ENCODE results near the gene DUS1L. TPM values are rescaled to one million over a fixed set of nuclear protein-coding genes. Genes with fewer than 3 reads are reported as not detected.

Gene DUS1L
- total RNA-seq, 1 experiment from 2014 or later = 176 TPM

DNA sequence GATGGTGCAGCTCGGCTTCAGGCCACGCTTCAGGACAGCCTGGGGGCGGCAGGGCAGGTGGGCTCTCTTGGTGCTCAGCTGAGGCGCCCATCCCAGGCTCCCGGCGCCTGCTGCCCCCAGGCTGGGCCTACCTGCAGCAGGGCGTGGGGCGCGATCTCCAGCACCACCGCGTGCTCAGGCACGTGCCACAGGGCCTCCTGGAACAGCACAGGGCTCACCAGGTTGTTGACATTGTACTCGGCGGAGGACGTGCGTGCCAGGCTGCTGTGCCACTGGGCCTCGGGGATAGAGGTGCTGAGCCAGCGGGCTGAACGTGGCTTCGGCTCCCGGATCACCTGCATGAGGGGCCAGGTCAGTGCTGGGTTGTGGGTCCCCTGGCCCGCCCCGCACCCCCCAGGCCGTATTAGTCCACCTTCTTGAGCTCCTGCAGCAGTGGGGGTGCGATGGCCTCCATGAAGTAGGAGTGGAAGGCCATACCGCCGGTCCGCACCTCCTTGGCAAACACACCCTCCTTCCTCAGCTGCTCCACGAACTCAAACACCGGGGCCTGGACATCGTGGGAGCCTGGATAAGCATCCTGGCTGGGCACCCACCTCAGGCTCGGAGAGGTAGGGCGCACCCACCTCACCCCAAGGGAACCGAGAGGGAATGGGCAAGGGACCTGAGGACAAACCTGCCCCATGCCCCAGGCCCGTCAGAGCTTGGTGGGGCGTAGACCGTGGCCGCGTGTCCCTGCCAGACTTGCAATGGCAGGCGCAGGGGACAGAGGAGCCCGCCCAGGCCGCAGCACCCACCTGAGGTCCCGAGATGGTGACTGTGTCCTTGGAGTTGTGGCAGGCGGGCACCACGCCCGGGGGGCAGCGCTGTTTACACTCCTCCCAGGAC is 23.5 kb upstream of the DUS1L start:
- TF ChIP-seq, protein P1, sequence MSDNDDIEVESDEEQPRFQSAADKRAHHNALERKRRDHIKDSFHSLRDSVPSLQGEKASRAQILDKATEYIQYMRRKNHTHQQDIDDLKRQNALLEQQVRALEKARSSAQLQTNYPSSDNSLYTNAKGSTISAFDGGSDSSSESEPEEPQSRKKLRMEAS (IDR thresholded peaks at IDR 0.05) = no peak
- TF ChIP-seq, protein P2, sequence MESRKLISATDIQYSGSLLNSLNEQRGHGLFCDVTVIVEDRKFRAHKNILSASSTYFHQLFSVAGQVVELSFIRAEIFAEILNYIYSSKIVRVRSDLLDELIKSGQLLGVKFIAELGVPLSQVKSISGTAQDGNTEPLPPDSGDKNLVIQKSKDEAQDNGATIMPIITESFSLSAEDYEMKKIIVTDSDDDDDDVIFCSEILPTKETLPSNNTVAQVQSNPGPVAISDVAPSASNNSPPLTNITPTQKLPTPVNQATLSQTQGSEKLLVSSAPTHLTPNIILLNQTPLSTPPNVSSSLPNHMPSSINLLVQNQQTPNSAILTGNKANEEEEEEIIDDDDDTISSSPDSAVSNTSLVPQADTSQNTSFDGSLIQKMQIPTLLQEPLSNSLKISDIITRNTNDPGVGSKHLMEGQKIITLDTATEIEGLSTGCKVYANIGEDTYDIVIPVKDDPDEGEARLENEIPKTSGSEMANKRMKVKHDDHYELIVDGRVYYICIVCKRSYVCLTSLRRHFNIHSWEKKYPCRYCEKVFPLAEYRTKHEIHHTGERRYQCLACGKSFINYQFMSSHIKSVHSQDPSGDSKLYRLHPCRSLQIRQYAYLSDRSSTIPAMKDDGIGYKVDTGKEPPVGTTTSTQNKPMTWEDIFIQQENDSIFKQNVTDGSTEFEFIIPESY (IDR thresholded peaks at IDR 0.05; ENCODE audit: extremely low read depth, insufficient replicate concordance, low read length) = no peak
- TF ChIP-seq TCF7L2 (IDR thresholded peaks at IDR 0.05; ENCODE audit: borderline replicate concordance, extremely low read depth, insufficient read depth, insufficient read length) = no peak
- TF ChIP-seq ZFX (IDR thresholded peaks at IDR 0.05) = no peak
- no peak for TF ChIP-seq EGR1 (IDR thresholded peaks at IDR 0.05; ENCODE audit: low read depth)
- TF ChIP-seq, protein P3, sequence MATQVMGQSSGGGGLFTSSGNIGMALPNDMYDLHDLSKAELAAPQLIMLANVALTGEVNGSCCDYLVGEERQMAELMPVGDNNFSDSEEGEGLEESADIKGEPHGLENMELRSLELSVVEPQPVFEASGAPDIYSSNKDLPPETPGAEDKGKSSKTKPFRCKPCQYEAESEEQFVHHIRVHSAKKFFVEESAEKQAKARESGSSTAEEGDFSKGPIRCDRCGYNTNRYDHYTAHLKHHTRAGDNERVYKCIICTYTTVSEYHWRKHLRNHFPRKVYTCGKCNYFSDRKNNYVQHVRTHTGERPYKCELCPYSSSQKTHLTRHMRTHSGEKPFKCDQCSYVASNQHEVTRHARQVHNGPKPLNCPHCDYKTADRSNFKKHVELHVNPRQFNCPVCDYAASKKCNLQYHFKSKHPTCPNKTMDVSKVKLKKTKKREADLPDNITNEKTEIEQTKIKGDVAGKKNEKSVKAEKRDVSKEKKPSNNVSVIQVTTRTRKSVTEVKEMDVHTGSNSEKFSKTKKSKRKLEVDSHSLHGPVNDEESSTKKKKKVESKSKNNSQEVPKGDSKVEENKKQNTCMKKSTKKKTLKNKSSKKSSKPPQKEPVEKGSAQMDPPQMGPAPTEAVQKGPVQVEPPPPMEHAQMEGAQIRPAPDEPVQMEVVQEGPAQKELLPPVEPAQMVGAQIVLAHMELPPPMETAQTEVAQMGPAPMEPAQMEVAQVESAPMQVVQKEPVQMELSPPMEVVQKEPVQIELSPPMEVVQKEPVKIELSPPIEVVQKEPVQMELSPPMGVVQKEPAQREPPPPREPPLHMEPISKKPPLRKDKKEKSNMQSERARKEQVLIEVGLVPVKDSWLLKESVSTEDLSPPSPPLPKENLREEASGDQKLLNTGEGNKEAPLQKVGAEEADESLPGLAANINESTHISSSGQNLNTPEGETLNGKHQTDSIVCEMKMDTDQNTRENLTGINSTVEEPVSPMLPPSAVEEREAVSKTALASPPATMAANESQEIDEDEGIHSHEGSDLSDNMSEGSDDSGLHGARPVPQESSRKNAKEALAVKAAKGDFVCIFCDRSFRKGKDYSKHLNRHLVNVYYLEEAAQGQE (IDR thresholded peaks at IDR 0.05; ENCODE audit: low read depth) = no peak
- no peak for TF ChIP-seq EZH2phosphoT487 (IDR thresholded peaks at IDR 0.05; ENCODE audit: borderline replicate concordance)
- TF ChIP-seq SP1 (IDR thresholded peaks at IDR 0.05; ENCODE audit: low read depth) = no peak
- H3K79me2 ChIP-seq (ENCODE audit: insufficient read depth, low read length) = peaks cover 84% of the 10 kb centered on the region
- H4K20me1 ChIP-seq (ENCODE audit: insufficient read depth) = peaks cover 5% of the 10 kb centered on the region; the same call in 1 of the 2 replicates

More for the DNA sequence above, 23.5 kb upstream of the DUS1L start:
- ChIA-PET POLR2A (no interaction called here), RAD21 (ENCODE audit: low non-redundant PET in 1 of 2, low total read pairs in 2 of 2, uncharacterized antibody in 2 of 2, unreplicated experiment in 2 of 2) (no interaction called here), CTCF (no interaction called here)
- intact Hi-C loops (cut with micrococcal nuclease) = no loop called here
- Histone ChIP-seq H3K36me3 (ENCODE audit: control insufficient read depth in 1 of 2, insufficient read depth in 2 of 2, low read length in 2 of 2) (peaks cover 85 to 99% of the 10 kb centered on the region in 2 experiments), H3K9me3 (ENCODE audit: control insufficient read depth in 1 of 2, insufficient read depth in 1 of 2, low read depth in 1 of 2, low read length in 2 of 2) (no peaks in the 10 kb centered on the region), H3K4me1 (ENCODE audit: control insufficient read depth in 1 of 2, insufficient read depth in 2 of 2, low read length in 2 of 2) (no peaks in the 10 kb centered on the region), H3K4me3 (replicated peaks in 1 of 2; ENCODE audit: low read depth in 1 of 2, low read length in 2 of 2) (no peak overlapping the region), H2AFZ (ENCODE audit: low read depth, low read length, poor library complexity, severe bottlenecking) (no peak overlapping the region), H3K9me2 (ENCODE audit: insufficient read depth) (no peaks in the 10 kb centered on the region), H3K27ac (ENCODE audit: low read depth, low read length) (no peak overlapping the region; the same call in 1 of the 2 replicates), H3K9ac (ENCODE audit: low read length) (no peak overlapping the region), H3K4me2 (ENCODE audit: low read length) (no peak overlapping the region), H3K27me3 (ENCODE audit: insufficient read depth, low read length) (no peaks in the 10 kb centered on the region)
- TSS peak; percentile 3 for BruUV-seq (replicated peaks)
- ATAC-seq = no peak
- DNase-seq (ENCODE audit: low read depth, low spot score) = no peak
